ENCODE results near the gene NPAS1. TPM values are rescaled to one million over a fixed set of nuclear protein-coding genes. Genes with fewer than 3 reads are reported as not detected.

NPAS1 gene
- total and polyA plus RNA-seq, 2 of the 8 experiments (the other 6 are each of a cell fraction or from before 2014, with no cell fraction given): 9.9 to 13.9 TPM

DNA sequence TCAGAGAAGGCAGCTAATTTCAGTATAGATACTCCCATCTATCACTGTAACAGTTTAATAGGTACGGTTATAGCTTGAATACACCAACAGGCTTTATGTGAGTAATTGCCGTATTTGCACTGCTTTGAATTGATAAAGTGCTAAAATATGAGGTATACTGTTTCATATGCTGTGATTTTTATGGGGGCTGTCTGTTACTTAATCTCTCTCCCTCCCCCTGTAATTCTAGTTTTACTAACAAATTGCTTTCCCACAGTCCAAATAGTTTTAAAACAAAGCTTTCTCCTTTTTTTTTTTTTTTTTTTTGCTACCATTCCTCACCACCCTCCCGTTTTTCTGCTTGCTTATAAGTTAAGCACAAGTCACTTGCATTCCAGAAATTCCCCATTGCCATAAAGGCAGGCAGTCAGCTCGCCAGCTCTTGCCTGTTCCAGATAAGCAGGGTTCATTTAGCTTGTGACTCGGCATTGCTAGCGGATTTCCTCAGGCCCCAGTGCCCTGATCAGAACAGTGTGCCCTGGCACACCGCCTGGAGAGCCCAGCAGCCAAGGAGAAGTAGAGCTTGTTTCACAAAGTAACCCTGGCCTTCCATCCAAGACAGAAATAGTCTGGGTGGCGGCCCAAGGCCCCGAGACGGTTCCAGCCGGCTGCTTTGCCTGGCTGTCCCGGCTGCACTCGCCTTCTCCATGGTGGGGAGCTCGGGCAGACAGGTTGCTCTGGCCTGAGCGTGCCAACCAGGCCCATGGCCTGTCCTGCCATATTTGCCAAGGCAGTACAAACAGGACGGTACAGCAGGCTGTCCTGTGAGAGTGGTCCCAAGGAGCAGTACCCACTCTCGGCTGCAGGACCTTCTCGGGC, 43.5 kb upstream of the NPAS1 start (continued):
- TF ChIP-seq, protein P1, sequence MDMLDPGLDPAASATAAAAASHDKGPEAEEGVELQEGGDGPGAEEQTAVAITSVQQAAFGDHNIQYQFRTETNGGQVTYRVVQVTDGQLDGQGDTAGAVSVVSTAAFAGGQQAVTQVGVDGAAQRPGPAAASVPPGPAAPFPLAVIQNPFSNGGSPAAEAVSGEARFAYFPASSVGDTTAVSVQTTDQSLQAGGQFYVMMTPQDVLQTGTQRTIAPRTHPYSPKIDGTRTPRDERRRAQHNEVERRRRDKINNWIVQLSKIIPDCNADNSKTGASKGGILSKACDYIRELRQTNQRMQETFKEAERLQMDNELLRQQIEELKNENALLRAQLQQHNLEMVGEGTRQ (IDR thresholded peaks at IDR 0.05; ENCODE audit: low read length): no peak
- no peak for TF ChIP-seq RAD21 (IDR thresholded peaks at IDR 0.05 in 1 of 2, conservative IDR thresholded peaks at IDR 0.05 in 1 of 2; ENCODE audit: low read depth in 2 of 2, low read length in 2 of 2)
- TF ChIP-seq POLR2A (IDR thresholded peaks at IDR 0.05; ENCODE audit: control extremely low read depth in 1 of 2, low read depth in 2 of 2, low read length in 2 of 2): no peak
- TF ChIP-seq ASH2L (IDR thresholded peaks at IDR 0.05; ENCODE audit: low read length): no peak
- TF ChIP-seq TEAD4 (IDR thresholded peaks at IDR 0.05; ENCODE audit: low read depth, low read length): peak; percentile 96
- TF ChIP-seq TBP (IDR thresholded peaks at IDR 0.05; ENCODE audit: low read depth, low read length): 0 out of 2 replicates have a peak, but pooled peaks have one; percentile 23
- TF ChIP-seq FOSL1 (IDR thresholded peaks at IDR 0.05; ENCODE audit: insufficient read depth, low read depth, low read length): no peak
- TF ChIP-seq, protein P2, sequence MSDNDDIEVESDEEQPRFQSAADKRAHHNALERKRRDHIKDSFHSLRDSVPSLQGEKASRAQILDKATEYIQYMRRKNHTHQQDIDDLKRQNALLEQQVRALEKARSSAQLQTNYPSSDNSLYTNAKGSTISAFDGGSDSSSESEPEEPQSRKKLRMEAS (IDR thresholded peaks at IDR 0.05): no peak
- TF ChIP-seq KDM1A (IDR thresholded peaks at IDR 0.05; ENCODE audit: borderline replicate concordance, low read length): no peak
- TF ChIP-seq SIN3A (conservative IDR thresholded peaks at IDR 0.05 in 1 of 2, IDR thresholded peaks at IDR 0.05 in 1 of 2; ENCODE audit: low read depth in 1 of 2, low read length in 2 of 2): no peak
- no peak for TF ChIP-seq CHD2 (IDR thresholded peaks at IDR 0.05; ENCODE audit: low read length)
- TF ChIP-seq SP1 (IDR thresholded peaks at IDR 0.05; ENCODE audit: low read depth, low read length): 0 out of 2 replicates have a peak, but pooled peaks have one; percentile 10
- TF ChIP-seq RFX5 (IDR thresholded peaks at IDR 0.05; ENCODE audit: borderline replicate concordance, low read depth, low read length): no peak
- TF ChIP-seq GABPA (IDR thresholded peaks at IDR 0.05; ENCODE audit: borderline replicate concordance, insufficient read depth, low read length): no peak
- TF ChIP-seq KDM4A (IDR thresholded peaks at IDR 0.05; ENCODE audit: low read depth, low read length, severe bottlenecking): no peak
- TF ChIP-seq YY1 (IDR thresholded peaks at IDR 0.05; ENCODE audit: low read depth, low read length): no peak
